HG03175 (cell line): Measurements from ENCODE around the gene TMC1.
"Not testable (repeated sequence)": the region's sequence is repeated elsewhere in the genome, so short reads cannot be mapped to it uniquely, and the experiment has no call there.

Experiments used
- ATAC-seq: cut with Tn5 transposase; IDR thresholded peaks from one replicate; pipeline ENCODE4 v1.9.1; 2021; ENCODE audit warnings: mild to moderate bottlenecking, moderate library complexity; ENCODE audit not compliant: unreplicated experiment

TMC1 gene

DNA sequence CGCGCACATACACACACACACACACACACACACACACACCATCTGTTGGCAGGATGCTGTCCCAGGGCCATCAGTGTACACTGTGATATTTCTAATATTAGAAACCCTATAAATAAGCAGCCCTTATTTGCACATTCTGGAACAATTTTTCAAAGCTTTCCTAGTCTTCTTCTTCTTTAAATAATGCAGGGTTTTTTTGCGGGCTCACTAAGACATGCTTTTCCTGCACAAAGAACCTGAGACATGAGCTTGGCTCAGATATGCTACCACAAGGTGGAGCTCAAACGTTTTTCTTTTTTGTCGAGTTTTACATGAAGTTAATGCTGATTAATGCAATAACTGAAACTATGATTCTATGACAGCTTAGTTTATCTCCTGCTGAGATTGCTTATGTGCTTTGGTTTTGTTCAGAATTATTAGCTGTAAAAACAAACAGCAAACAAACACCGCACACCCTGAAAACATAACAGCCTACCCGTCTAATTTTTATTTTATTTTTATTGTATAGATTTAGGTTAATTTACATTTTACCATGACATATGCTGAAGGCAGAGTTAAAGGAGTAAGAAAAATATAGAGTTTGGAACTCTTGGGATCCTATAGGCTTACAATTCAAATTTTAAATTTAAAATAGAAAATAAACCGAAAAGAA lies 335.7 kb downstream of the TMC1 start:
- peak; percentile 61 for ATAC-seq

DNA sequence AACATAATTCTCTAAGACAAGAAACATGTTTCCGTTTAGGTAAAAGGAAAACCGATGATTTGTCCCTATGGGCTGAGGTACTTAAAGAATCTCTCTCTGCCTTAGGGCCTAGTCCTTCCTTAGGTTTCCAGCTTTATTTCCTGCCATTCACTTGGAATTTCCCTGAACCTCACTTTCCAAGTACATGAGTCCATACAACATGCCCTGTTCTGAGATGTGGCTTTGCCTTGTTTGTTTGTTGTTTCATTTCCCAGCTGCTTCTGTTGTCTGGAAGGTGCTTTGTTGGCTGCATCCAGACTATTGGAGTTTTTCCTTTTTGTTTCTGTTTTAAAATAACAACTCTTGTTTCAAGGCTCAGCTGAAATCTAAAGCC lies 336.2 kb downstream of the TMC1 start:
- ATAC-seq, result no peak

DNA sequence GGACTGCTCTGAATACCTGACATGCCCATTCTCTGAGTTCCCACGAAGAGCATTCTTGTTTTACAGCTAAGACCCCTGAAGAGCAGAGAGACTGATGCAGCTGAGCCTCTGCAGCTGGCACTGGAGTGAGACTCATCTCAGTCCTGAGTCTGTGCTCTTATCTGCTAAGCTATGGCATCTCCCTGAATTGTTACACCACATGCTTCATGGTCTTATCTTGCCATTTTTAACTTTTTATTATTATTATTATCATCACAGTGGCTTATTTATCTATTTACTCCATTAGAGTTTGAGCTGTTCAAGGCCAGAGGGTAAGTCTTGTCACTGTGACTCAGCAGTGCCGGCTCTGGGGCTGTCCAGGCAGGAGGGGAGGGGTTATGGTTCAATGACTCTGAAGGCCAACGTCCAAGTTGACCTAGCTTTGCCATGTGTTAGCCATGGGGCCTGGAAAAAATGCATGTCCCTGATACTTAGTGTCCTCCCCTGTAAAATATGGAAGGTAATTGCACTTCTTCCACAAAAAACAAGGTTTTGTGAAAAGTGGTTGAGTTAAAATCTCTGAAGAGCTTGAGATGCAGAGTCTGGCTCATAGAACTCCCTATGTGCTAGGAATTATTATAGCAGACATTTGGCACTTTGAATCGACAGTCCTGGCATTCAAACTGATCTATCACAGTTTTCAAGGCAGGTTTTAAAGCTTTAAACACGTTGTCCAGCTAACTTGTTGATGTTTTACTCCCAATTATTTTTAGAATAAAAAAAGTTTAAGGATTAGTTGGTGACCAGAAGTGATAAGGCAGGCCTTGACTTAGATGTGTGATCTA lies 336.9 kb downstream of the TMC1 start:
- ATAC-seq, result no peak

DNA sequence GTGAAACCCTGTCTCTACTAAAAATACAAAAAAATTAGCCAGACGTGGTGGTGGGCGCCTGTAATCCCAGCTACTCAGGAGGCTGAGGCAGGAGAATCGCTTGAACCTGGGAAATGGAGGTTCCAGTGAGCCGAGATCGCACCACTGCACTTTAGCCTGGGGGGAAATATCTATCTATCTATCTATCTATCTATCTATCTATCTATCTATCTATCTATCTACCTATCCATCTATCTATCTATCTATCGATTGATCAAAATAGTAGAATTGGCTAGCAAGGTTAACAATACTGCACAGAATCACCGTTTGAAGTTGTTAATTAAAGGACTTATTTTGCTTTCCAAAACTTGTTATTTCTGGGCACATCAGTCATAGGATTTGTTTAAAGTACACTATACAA lies 341.4 kb downstream of the TMC1 start:
- ATAC-seq, result not testable (repeated sequence)

DNA sequence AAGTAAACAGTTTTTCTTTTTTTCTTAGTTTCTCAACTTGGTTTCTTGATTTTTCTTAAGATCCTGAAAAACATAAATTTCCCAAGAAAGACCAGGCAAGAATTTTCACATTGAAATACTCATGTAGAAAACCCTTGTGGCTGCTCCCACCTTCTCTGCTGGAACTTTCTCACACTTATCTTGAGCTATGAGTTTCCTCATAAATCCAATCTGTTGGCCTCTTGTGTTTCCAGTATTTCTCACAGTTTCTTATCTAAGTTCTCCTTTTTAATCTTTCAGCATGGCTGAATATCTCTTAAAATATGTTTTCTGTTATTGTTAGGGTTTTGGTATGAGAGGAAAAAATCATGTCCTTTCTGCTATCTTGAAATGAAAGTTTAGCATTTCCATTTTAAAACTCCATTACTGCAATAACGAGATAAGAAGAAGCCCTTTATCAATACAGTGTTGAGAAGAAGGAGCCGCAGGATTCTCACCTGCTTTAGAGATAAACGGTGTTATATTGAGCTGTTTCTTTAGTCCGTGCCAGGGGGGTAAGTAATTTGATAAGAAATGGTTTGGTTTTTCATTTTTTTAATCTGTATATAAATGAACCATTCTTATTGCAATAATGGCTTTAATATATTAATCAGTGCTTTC lies 342.2 kb downstream of the TMC1 start:
- ATAC-seq, result no peak

DNA sequence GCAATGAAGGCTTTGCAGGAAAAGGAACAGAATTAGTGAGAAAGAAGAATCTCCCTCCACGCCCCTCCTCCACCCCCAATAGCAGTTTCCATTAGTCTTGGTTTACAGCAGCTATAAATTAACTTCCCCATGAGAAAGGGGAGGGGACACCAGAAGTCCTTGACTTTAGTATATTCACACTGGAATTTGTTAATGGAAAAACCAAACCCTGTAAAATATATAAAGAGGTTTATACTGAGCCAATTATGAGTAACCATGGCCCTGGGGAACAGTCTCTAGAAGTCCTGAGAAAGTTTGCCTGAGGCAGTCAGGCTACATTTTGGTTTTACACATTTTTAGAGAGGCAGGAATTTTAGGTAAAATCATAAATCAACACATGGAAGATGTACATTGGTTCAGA lies 342.9 kb downstream of the TMC1 start:
- no peak for ATAC-seq

DNA sequence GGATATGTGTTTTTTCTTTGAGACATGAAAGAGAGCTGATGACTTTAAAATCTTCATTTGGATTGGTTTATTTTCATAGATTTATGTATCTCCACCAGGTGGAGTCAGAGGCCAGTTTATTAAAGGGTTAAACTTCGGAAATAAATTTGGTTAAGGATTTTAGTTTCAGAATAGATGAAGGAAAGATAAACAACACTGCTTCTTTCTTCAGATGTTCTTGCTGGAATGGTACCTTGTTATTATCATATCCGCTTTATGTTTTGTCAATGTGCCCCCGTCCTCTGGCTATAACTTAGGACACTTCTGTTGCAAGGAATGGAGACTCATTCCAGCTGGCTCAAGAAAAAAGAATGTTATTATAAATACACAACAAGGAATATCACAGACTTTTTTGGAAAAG lies 350.3 kb downstream of the TMC1 start:
- ATAC-seq, result no peak

DNA sequence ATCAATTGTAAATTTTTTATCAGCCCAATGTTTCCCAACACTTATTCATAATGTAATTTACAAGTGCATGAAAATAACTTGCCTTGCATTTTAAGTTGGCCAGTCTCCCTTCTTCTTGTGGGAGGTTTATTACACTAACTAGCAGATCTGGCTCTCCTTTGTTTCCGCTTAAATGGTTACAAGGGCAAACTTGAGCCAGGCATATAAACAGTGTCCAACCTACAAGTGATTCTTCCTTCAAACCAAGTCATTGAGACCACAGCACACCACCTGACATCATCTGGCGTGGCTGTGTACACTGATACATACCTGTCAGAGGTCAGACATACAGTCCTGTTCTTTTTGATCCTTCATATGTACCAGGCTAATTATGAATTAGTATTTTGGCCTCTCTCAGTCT lies 351.3 kb downstream of the TMC1 start:
- ATAC-seq, result no peak

DNA sequence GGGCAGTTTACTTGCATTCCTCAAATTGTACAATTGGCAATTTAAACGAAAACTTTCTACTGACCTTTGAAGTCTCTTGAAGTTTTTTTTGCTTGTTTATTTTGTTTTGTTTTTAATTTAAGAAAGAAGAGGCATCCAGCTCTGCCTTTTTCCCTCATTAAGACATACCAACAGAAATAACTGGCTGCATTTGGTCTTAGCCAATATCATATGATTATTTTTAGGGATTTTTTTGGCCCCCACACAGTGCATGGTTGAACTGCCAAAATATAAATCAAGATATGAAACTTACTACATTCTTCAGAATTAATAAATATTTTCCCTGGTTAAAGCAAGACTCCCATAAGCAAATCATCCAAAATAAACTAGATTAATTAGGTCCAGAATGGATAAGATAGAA lies 352.0 kb downstream of the TMC1 start:
- ATAC-seq, result no peak

DNA sequence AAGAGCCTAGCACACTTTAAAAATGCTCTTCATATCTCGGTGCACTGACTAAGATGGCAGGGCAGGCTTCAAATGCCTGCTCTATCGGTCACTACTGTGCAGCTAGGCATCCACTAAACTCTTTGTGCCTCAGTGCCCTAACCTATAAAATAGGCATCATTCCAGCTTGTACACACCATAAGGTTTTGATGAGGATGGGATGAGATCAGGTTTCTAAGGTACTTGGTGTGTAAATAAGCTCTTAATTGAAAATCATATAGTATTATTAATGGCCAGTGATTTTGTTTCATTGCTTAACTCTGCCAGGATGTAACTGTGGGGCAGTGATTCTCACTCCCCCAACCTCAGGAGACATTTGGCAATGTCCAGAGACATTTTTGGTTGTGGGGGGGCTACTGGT lies 352.9 kb downstream of the TMC1 start:
- ATAC-seq, result no peak

DNA sequence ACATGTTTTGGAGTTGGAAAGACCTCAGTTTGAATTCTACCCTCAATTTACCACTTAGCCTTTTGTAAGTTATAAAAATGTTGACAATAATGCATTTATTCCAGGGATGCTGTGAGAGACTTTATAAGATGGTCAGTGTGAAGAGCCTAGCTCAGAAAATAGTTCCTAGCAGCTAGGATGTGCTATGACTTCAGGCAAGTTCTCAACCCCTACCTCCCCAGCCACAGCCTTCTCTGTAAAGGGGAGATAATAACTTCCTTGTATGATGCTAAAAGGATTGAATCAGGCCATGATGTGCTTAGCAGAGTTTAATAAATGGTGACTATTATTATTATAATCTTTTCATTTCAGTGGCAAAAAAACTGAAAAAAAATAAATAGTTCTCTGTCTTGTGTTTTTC lies 353.8 kb downstream of the TMC1 start:
- no peak for ATAC-seq

DNA sequence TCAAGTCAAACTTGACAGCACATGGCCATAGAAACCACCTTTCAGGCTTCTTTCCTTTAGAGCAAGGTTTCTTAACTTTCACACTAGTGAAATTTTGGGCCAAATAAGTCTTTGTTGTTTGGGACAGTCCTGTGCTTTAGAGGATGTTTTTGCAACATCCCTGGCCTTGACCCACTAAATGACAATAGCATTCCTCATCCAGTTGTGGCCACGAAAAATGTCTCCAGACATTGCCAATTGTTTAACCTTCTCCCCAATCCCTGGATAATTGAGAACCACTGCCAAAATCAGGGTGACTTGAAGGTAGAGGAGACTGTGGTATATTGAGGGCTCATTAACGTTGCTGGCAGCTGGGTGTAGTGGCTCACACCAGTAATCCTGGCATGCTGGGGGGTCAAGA lies 359.4 kb downstream of the TMC1 start:
- no peak for ATAC-seq

DNA sequence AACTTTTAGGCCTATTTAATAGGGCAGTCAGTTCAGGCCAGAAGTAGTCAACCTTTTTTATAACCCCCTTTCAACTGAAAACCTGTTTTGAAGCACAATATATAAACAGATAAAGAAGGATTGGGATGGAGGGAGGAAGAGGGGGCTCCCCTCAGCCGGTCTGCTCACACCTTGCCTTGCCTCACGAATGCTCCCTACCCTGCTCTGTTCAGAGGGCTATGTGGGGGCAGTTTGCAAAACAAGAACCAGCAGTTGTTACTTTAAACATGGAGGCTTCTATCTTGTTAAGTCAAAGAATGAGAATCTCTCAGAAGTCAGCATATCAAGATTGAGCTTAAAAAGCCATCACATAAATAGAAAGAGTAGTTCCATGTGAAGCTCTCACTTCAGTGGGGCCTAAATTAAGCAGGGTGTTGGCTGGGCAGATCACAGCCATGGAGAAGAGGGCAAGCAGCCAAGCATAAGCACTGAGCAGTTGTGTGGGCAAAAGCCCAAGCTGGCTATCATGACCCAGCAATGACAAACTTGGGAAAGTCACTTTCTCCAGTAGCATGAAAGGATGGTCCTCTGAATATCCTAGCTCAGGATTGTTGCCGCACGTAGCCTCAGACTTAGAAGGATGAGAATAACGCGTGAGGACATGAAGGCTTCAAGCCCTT lies 360.8 kb downstream of the TMC1 start:
- ATAC-seq, result no peak

DNA sequence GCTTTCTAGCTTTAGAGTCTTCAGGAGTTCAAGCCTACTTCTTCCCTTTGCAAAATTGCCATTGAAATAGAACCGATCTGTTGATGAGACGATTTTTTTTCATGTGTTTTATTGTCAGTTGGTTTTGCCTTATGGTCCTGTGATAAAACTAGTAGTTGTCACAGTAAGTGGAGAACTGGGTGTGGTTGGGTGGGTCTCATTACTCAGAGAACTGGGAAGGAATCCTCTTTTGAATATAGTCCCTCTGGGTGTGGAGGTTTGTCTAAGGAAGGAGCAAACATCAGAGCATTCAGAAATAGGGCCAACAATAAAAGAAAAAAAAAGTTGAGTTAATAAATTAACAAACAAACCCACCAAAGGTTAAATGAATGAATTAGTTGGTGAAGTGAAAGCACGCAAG lies 362.5 kb downstream of the TMC1 start:
- ATAC-seq, result no peak

DNA sequence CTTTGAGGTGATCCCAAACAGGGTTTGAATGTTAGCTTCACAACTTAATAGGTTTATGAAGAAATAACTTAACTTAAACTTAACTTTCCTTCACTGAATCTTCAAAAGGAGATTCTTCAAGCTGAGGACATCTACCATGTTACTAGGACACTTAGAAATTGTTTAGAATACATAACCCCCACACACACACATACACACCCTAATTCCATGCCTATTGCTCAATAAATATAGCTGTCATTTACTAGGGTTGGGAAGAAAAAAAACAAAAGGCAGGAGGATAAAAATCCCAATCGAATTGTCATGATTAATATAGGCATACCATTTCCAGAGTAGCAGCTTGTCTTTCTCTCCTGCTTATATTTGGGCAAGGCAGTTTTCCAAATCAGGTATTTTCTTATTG lies 363.1 kb downstream of the TMC1 start:
- ATAC-seq, result no peak
